Measurements from ENCODE around the gene OTUB2.

- TF ChIP-seq EZH2 (IDR thresholded peaks at IDR 0.05; ENCODE audit: insufficient read depth, poor library complexity, severe bottlenecking): no peak
- TF ChIP-seq EZH2phosphoT487 (IDR thresholded peaks at IDR 0.05; ENCODE audit: insufficient read depth, low read depth): no peak
Observed at GRCh38 chr14:93984070-93984469, 42.1 kb upstream of the OTUB2 start.
